Glomerular visceral epithelial cell (primary cell): Measurements from ENCODE around the gene METTL8.
A peak's percentile ranks its signal among the peaks of the same experiment; 100 is the strongest.
"Not testable (repeated sequence)": the region's sequence is repeated elsewhere in the genome, so short reads cannot be mapped to it uniquely, and the experiment has no call there.

Experiments
- DNase-seq: peaks from one replicate; pipeline ENCODE4 v3.0.0-alpha.2; 2016; ENCODE audit errors: extremely low spot score

The METTL8 gene

DNA sequence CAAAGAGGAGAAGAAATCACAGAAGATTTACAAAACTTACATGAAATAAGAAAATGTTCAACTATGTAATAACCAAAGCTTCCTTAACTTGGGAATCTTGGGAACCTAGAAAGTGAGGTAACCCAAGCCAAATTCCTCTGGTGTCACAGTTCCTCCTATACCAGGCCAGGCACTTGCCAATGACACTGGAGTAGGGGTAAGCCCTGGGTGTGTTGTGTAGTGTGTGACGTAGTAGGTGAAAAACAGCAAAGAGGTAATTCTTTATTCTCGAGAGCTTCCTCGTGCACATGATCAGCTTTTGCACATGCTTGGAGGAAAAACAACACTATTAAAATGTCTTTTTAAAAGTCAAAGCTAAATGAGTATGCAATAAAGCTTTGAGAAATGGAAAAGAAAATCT lies 118.0 kb downstream of the METTL8 start:
- no peak for DNase-seq

DNA sequence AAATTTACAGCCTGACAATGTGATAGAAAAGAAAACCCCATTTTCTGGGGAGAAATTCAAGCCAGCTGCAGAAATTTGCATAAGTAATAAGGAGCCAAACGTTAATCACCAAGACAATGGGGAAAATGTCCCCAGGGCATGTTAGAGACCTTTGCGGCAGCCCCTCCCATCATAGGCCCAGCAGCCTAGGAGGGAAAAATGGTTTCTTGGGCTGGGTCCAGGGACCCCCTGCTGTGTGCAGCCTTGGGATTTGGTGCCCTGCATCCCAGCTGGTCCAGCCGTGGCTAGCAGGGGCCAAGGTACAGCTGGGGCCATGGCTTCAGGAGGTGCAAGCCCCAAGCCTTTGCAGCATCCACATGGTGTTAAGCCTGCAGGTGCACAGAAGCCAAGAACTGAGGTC lies 121.6 kb downstream of the METTL8 start:
- not testable (repeated sequence) for DNase-seq

DNA sequence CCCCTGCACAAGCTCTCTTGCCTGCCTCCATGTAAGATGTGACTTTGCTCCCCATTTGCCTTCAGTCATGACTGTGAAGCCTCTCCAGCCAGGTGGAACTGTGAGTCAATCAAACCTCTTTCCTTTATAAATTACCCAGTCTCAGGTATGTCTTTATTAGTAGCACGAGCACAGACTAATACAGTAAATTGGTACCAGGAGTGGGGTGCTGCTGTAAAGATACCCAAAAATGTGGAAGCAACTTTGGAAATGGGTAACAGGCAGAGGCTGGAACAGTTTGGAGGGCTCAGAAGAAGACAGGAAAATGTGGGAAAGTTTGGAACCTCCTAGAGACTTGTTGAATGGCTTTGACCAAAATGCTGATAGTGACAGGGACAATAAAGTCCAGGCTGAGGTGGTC lies 122.2 kb downstream of the METTL8 start:
- DNase-seq = not testable (repeated sequence)

DNA sequence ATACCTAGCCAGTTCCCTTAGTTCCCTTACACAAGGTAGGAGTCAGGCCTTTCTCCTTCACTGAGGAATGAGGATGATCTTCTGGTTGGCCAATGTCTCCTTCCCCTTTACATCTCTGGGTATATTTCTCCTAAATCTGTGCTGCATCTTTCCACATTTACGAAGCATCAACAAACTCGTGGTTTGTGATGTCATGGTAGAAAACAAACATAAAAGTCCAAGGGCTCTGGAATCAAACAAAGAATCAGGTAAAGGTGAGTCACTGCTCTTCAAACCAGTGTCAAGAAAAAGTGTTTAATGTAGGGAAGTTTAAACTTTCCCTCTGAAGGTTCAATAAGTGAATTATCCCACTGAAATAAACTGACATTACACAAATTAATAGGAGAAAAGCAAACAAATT lies 122.9 kb downstream of the METTL8 start:
- no peak for DNase-seq

DNA sequence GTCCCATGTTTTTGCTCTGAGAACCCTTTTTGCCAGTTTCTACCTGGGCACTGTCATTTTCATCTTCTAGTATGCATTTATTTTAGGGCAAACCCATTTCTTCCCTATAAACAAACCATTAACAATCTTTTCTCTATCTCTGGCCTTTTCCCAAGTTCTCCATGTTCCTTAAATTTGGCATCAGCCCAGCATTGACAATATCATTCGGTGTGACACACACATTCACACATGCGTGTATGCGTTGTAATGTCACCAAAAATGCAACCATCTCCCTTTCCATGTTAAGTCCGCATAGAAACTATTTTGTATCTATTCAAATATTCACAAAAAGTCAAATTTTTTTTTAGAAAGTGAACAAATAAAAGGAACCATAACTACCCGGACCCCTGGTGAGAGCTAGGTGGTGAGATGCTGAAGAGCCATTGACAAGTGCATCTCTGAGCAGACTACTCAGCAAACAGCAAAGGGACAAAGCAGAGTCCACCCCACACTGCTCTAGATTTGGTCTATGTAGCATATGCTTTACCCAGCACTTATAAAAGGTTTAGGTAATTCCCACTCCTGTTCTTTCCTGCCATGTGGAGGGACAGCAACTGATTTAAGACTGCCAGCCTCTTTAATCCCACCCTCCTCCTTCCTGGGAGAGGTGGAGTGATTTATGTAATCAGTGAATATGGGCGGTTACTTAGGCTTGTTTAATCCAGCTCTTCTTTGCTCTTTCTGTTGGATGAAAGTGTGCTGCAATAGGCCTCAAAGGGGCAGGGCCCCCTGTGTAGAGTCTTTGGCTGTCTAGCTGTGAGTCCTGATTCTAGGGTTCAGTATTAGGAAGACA lies 124.1 kb downstream of the METTL8 start:
- no peak for DNase-seq

DNA sequence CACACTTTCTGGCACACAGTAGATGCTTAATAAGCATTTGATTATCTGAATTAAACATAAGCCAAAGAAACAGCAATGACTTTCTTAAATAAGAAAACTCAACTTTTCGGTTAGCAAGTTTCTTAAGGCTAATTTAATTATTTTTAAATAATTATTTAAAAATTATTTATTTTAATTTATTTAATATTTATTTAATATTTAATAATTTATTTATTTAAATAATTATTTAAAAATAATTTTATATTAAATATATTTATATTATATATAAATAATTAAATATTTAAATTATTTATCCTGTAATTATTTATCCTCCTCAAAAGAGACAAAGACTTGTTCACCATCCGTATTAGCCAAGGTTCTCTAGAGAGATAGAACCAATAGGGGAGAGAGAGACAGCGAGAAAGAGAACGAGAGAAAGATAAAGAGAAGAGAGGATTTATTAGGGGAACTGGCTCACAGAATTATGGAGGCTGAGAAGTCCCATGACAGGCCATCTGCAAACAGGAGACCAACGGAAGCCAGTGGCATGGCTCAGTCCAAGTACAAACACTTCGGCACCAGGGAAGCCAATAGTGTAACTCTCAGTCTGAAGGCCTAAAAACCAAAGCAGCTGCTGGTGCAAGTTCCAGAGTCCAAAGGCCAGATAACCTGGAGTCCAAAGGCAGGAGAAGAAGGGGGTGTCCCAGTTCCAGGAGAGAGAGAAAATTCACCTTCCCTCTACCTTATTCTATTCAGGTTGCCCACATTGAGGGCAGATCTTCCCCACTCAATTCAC lies 125.3 kb downstream of the METTL8 start:
- no peak for DNase-seq

DNA sequence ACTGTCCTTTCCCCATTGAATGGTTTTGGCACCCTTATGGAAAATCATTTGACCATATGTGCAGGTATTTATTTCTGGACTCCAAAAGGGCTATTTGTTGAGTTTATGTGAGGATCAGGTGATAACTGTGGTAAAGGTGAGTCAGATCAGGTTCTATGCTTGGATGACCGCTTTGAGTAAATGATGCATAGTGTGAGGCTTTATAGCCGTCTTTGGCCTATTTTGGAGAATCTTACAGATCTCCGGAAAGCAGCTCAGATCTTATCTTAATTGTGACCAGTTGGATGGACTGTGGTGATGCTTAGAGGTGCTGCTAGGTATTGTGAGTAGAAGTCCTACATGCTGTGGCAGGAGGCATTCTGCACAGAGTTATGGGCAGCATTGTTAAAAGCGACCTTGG lies 126.2 kb downstream of the METTL8 start:
- peak; percentile 15 for DNase-seq

DNA sequence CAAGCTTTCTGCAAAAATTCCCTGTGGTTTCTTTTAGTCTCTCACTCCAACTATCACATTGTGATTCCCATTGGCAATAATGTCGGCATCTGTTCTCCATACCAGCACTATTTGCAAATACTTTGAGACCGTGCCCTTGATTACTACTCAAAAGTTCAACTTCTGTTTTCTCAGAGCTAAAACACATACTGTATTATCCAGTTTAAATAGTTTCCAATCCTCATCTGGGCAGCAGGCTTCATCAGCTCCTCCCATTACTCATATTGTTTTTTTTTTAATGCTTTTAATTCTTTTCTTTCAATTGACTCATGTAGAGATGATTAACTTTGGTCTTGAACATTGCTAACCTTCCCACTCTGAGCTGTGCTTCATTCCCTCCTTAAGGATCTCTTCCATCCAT lies 135.8 kb downstream of the METTL8 start:
- peak; percentile 46 for DNase-seq

DNA sequence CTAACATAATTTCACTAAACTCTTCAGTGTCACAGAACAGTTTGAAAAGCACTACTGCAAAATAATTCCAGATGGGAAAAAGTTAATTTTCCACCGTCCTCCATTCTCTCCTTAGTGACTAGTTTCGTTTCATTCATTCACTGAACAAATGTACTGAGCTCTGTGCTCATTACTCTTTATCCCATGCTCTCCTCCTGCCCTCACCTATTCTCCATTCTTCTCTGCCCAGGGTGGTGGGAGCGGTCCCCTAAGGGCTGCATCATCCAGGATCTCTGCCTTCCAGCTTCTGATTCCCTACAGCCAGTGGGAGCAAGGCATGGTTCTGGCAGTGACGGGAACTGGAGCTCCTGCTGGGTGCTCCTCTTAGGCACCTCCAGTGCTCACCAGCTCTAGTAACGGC lies 139.2 kb downstream of the METTL8 start:
- DNase-seq = no peak

DNA sequence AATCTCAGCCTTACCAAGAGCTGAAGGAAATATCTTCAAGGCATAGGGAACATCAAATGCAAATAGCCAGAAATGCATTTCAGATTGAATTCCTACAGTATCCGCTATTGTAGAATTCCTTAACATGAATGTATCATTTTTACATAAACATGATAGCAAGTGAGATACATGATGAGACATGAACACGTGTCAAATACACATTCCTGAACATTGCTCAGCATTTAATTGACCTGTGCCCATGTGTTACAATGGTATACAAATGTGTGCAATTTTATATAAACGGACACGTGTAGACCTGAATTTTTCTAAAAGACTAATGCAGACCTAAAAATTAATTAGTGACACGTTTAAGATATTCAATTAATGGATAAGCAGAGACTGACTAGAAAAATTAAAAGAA lies 140.1 kb downstream of the METTL8 start:
- no peak for DNase-seq

DNA sequence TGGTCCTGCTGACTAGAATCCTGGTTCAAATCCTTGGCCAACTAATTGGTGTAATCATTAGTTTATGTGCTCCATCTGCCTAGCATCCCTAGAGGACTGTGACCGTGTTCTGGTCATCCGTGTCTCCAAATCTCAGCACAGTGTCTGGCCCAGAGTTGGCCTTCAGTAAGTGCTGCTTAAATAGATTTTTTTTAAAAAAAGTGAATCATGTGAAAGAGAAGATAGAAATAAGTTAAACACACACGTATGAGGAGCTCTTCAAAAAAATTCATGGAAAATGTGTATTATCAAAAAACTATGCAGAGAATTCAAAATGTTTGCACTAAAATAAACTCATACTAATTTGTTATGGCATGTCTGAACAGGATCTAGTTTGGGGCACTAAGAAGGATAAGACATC lies 143.8 kb downstream of the METTL8 start:
- no peak for DNase-seq

DNA sequence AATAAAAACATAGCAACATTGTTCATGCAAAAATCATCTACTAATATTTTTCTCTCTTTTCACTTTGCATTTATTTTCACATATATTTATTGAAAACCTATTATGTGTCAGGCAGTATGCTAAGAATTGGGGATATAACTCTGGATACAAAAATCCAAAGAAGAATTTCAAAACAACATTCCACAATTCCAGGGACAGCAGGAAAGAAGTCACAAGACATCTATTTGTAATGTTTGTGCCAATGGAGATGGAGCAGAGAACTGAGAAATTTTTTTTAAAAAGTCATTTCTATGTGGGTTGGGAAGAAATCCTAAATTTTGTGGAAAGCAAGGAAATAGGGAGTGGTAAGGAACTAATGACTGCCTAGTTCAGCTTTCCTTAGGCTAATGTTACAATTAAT lies 144.5 kb downstream of the METTL8 start:
- no peak for DNase-seq

DNA sequence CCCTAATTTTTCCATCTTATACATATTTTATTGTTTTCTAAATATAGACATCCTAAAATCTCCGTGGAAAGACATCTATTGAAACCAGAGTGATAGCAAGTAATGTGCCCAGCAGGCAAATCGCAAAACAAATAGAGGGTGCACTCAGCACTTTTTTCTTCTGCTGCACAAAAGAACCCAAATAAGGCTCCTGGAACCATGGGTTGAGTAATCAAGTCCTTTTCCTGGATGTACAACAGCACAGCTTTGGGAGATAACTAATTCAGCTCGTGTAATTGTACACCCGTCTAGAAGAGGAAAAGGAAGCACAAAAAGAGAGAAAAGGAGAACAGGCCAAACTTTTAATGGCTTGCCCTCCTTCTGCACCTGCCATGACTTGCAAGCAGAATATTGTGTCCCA lies 146.2 kb downstream of the METTL8 start:
- DNase-seq = no peak

DNA sequence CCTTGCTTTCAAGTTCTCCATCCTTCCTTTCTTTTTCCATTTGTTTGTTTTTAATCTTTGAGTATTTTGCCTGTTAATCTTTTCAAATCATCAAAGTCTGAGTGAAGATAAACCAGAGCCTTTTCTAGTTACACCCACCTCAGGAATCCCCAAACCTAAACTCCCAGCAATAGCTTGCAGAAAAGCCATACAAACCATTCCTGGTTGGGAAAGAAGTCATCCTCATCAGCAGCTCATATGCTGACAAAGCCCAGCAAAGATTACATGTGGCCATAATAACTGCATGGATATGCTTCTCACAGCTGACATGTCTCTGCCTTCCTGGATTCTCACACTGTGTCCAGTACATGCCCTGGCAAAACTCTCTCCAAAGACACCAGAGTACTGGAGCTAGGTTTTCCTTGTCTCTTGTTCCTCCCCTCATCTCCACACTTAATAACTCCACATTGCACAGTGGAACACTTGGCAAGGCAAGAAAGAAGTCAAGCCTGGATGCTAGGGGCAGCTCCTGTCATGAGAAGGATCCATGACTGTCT lies 146.7 kb downstream of the METTL8 start:
- DNase-seq = no peak

DNA sequence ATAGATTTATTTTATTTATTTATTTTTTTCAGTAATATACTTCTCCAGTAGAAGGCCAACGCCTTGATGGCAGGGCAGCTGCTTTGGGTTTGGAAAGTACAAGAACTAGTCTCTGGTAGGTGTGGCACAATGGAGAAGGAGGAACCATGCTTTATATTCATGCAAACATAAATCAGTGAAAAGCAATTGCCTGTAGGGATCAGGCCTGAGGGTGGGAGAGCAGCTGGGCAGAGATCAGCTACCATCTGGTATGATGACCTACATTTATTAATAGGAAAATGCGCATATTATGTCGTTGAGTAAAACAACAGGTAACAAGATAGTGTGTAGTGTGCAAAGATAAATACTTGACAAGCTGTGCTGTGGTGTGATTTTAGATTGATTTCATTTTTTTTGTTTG lies 152.7 kb downstream of the METTL8 start:
- DNase-seq = no peak

DNA sequence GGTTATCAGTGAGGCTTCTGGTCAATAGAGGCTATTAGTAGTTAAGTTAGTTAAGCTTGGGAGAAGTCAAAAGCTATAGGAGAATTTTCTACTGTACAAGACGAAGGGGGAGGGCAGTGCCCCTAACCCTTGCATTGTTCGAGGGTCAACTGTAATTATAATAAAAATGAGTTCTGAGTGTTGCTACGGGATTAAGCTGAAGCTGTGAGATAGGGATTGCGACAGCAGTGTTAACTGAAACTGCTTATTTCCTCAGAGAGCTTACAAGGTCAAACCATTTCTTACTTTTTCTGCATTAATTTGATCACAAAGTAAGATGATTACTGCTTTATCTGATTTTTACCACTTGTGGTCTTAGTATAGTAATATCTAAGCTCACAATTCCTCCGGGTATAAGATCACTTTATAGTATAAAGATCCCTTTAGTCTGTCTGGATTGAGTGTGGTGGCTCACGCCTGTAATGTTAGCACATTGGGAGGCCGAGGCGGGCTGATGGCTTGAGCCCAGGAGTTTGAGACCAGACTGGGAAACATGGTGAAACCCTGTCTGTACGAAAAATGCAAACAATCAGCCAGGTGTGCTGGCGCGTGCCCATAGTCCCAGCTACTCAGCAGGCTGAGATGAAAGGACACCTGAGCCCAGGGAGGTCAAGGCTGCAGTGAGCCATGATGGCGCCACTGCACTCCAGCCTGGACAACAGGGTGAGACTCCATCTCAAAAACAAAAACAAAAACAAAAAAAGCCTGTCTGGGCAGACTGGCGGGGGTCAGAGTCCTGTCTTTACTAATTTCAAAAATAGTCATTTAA lies 153.6 kb downstream of the METTL8 start:
- no peak for DNase-seq

DNA sequence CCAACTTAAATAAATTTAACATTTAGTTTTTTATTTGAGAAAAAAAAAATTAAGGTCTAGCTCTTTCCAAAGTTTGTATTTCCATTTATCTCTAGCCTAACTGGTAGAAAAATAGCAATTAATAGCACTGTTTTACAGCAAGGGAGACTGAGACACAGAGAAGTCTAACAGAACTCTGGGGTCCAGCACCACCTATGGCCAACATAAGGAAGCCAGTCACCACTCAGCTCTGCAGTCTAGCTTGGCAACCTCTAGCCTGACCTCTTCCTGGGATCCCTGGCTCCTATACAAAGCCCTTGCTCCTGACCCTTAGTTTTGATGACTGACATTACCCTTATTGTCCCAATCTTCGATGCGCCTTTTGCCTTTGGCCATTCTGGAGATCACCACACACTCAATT lies 159.0 kb downstream of the METTL8 start:
- DNase-seq = no peak

DNA sequence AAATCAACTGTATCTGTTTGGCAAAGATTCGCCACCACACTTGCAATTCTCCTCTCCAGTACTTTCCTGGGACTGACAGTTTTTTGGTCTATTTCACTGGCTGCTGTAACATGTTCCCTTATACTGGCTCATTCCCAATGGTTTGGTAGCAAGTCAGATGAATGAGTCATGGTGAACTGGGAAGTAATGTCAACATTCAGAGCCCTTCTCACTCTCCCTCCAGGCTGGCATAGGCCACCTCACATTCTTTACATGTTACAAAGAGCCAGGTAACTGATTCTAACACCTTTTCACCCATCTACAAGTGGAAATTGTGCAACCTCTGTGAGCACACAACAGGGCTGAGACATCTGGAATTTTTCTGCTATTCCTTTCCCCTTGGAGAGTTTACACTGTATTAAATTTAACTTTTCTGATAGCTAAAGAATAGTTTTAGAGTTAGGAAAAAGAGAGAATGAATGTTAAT lies 161.8 kb downstream of the METTL8 start:
- peak; percentile 89 for DNase-seq

DNA sequence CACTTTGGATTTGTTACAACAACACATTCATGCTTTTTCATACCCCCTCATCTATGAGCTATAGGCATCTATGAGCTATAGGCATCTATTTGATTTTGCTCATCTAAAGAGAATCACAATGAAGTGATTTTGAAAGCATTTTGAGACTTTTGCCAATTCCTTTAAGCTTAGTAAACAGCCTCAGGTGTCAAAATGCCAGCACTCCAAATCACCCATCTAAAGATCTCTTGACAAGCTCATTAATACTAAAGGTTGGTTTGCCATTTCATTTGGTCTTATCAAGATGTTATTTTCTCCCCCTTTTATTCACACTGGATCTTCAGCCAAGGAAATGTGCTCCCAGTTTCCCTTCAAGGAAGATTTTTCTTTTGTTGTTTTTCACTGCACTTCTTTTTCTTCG lies 162.4 kb downstream of the METTL8 start:
- DNase-seq = no peak

DNA sequence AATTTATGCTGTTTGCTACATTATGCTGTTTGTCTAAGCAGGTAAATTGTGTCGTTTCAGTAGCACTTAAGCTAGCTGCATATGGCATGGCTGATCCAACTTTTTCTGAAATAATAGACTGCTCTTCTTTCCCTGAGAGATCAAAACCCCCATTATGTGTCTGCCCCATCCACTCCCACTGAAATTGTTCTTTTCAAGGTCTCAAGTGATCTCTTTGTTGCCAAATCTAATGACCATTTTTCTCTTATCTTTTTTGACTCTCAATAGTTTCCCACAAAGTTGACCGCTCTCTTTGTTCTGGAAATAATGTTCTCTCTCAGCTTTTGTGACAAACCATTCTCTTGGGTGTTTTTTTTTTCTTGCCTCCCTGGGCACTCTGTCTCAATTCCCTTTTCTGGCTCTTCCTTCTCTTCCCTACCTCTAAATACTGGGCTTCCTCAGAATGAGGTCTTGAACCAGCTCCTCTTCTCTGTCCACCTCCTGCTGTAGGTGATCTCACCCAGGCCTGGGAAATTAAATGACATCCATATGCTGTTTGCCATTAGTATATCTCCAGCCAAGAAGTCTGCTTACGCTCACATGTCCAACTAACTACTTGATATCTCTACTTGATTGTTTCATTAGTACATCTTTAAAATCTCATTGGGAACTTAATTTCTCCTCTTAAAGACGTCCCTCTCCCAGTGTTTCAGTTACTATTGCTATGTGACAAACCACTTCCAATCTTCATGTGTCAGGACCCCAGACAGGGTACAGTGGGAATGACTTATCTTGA lies 165.7 kb downstream of the METTL8 start:
- no peak for DNase-seq
